ENCODE data around the gene AFDN.

Gene AFDN

DNA sequence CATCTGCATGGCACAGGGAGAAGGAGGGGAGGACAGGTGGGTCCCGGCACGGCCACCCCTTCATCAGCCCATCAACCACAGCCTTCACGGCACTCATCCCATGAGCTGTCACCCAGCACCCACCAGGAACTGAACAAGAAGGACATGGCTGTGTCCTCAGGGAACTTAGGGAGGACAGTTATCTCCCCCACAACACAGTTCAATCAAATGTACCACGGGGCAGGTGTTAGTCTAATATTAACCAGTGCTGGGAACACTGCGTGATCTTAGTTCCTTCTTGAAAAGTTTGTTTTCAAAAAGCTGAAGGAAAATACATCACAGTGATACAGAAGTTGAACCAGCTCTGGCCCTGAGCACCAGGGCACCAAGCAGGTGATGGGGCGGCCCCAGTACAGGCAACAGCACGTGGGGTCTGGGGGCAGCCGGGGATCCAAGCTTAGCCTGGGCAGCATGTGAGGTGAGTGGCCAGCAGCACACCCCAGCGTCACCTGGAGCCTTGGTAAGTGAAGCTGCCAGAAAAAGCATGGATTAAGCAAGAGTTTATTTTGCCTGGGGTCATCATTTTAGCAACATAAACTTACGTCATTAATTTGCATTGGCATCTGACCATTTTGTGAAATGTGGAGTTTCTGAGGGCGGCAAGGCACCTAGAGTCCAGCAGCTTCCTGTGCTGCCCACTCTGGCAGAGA is 35.5 kb upstream of the AFDN start:
- Histone ChIP-seq H3F3A (ENCODE audit: insufficient read depth, low read length) (no peaks in the 10 kb centered on the region), H3K4me1 (ENCODE audit: low read length) (no peaks in the 10 kb centered on the region), H3K27ac (ENCODE audit: low read length) (no peak overlapping the region), H3K27me3 (replicated peaks; ENCODE audit: insufficient read depth, low read length) (peaks cover 13% of the 10 kb centered on the region), H3K79me2 (ENCODE audit: low read length) (no peaks in the 10 kb centered on the region), H3K4me2 (ENCODE audit: low read depth, low read length) (no peak overlapping the region), H2AFZ (ENCODE audit: low read length) (no peak overlapping the region), H3K36me3 (replicated peaks; ENCODE audit: insufficient read depth, low read length) (no peaks in the 10 kb centered on the region), H4K20me1 (ENCODE audit: insufficient read depth, low read length) (no peaks in the 10 kb centered on the region), H3K9ac (ENCODE audit: low read length) (no peak overlapping the region), H3K4me3 (ENCODE audit: low read length) (no peak overlapping the region), H3K9me2 (replicated peaks; ENCODE audit: insufficient read depth, low read length) (no peaks in the 10 kb centered on the region), H3K9me3 (replicated peaks; ENCODE audit: insufficient read depth, low read length) (no peaks in the 10 kb centered on the region)
- no peak for TF ChIP-seq EZH2 (optimal IDR thresholded peaks at IDR 0.05; ENCODE audit: low read depth, low read length)
- no peak for TF ChIP-seq EZH2phosphoT487 (IDR thresholded peaks at IDR 0.05; ENCODE audit: low read length)
- TF ChIP-seq, protein P1, sequence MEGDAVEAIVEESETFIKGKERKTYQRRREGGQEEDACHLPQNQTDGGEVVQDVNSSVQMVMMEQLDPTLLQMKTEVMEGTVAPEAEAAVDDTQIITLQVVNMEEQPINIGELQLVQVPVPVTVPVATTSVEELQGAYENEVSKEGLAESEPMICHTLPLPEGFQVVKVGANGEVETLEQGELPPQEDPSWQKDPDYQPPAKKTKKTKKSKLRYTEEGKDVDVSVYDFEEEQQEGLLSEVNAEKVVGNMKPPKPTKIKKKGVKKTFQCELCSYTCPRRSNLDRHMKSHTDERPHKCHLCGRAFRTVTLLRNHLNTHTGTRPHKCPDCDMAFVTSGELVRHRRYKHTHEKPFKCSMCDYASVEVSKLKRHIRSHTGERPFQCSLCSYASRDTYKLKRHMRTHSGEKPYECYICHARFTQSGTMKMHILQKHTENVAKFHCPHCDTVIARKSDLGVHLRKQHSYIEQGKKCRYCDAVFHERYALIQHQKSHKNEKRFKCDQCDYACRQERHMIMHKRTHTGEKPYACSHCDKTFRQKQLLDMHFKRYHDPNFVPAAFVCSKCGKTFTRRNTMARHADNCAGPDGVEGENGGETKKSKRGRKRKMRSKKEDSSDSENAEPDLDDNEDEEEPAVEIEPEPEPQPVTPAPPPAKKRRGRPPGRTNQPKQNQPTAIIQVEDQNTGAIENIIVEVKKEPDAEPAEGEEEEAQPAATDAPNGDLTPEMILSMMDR (IDR thresholded peaks at IDR 0.05; ENCODE audit: low read length) = no peak
- no peak for DNase-seq

DNA sequence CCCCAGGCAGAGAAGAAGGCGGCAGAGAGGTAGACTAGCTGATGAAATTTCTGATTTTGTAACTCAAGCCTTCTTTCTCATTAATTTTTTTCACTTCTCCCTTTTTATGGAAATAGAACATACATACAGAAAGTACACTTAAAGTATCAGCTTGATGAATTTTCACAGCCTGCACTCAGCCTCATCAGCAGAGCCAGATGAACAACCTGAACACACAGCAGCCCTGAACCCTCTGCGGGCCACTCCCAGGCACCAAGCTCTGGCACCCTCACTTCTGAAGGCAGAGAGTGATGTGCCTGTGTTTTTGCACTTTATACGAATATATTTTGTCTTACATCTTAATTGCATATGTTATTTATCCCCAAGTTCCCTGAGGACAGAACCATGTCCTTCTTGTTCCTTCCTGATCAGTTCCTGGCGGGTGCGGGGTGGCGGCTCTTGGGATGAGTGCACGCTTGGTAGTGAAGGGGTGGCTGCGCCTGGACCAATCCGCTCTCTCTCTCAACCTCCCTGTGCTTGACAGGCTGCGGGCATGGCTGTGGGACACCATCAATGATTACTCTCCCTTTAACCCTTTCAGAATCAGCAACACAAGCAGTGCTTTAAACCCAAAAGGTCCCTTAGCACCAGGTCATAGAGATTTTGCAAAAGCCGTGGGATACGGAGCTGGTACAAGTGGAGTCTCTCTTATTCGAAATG is 34.8 kb upstream of the AFDN start:
- TF ChIP-seq, protein P1 (IDR thresholded peaks at IDR 0.05; ENCODE audit: low read length) = no peak
- no peak for TF ChIP-seq EZH2phosphoT487 (IDR thresholded peaks at IDR 0.05; ENCODE audit: low read length)
- TF ChIP-seq EZH2 (optimal IDR thresholded peaks at IDR 0.05; ENCODE audit: low read depth, low read length) = no peak
- Histone ChIP-seq H4K20me1 (ENCODE audit: insufficient read depth, low read length) (no peaks in the 10 kb centered on the region), H2AFZ (ENCODE audit: low read length) (no peak overlapping the region), H3K9ac (ENCODE audit: low read length) (no peak overlapping the region), H3K36me3 (replicated peaks; ENCODE audit: insufficient read depth, low read length) (no peaks in the 10 kb centered on the region), H3K4me3 (ENCODE audit: low read length) (no peak overlapping the region), H3F3A (ENCODE audit: insufficient read depth, low read length) (no peaks in the 10 kb centered on the region), H3K79me2 (ENCODE audit: low read length) (no peaks in the 10 kb centered on the region), H3K4me1 (ENCODE audit: low read length) (no peaks in the 10 kb centered on the region), H3K4me2 (ENCODE audit: low read depth, low read length) (no peak overlapping the region), H3K27ac (ENCODE audit: low read length) (no peak overlapping the region), H3K27me3 (replicated peaks; ENCODE audit: insufficient read depth, low read length) (peaks cover 13% of the 10 kb centered on the region), H3K9me2 (replicated peaks; ENCODE audit: insufficient read depth, low read length) (no peaks in the 10 kb centered on the region), H3K9me3 (replicated peaks; ENCODE audit: insufficient read depth, low read length) (no peaks in the 10 kb centered on the region)
- DNase-seq = no peak

DNA sequence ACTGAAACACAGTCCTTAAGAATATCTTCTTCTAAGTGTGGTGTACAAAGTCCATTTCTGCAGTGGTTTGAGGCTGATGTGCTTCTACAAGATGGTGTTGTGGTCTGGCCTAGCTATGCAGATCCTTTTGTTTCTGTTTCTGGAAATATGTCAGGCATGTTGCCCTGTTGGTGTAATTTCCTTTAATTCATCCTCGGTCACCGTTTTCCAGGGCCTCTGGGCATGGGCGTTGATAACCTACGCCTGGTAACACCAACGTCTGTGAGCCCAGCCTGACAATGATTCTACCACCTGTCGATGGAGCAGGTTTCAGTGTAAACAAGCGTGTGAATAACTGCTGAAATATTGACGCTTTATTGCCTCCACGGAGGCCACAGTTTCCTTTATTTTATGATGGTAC is 33.3 kb upstream of the AFDN start:
- no peak for DNase-seq
- H3K27ac ChIP-seq (ENCODE audit: low read length) = no peak overlapping the region

More for the DNA sequence above, 33.3 kb upstream of the AFDN start:
- H2AFZ ChIP-seq (ENCODE audit: low read length) = no peak overlapping the region
- H4K20me1 ChIP-seq (ENCODE audit: insufficient read depth, low read length) = no peaks in the 10 kb centered on the region
- H3K36me3 ChIP-seq (replicated peaks; ENCODE audit: insufficient read depth, low read length) = no peaks in the 10 kb centered on the region
- TF ChIP-seq, protein P1 (IDR thresholded peaks at IDR 0.05; ENCODE audit: low read length) = no peak
- TF ChIP-seq EZH2 (optimal IDR thresholded peaks at IDR 0.05; ENCODE audit: low read depth, low read length) (no peak), EZH2phosphoT487 (IDR thresholded peaks at IDR 0.05; ENCODE audit: low read length) (no peak)
- no peak overlapping the region for H3K4me3 ChIP-seq (ENCODE audit: low read length)
- no peaks in the 10 kb centered on the region for H3K79me2 ChIP-seq (ENCODE audit: low read length)
- no peak overlapping the region for H3K9ac ChIP-seq (ENCODE audit: low read length)
- no peaks in the 10 kb centered on the region for H3K9me2 ChIP-seq (replicated peaks; ENCODE audit: insufficient read depth, low read length)
- no peaks in the 10 kb centered on the region for H3F3A ChIP-seq (ENCODE audit: insufficient read depth, low read length)
- H3K27me3 ChIP-seq (replicated peaks; ENCODE audit: insufficient read depth, low read length) = peaks cover 13% of the 10 kb centered on the region
- no peaks in the 10 kb centered on the region for H3K9me3 ChIP-seq (replicated peaks; ENCODE audit: insufficient read depth, low read length)
- H3K4me1 ChIP-seq (ENCODE audit: low read length) = no peaks in the 10 kb centered on the region
- H3K4me2 ChIP-seq (ENCODE audit: low read depth, low read length) = no peak overlapping the region

All from MM.1S (cell line).